Measurements from ENCODE around the gene PLD2. TPM values are rescaled to one million over a fixed set of nuclear protein-coding genes. Genes with fewer than 3 reads are reported as not detected.
A peak's percentile ranks its signal among the peaks of the same experiment; 100 is the strongest.

PLD2 gene, protein sequence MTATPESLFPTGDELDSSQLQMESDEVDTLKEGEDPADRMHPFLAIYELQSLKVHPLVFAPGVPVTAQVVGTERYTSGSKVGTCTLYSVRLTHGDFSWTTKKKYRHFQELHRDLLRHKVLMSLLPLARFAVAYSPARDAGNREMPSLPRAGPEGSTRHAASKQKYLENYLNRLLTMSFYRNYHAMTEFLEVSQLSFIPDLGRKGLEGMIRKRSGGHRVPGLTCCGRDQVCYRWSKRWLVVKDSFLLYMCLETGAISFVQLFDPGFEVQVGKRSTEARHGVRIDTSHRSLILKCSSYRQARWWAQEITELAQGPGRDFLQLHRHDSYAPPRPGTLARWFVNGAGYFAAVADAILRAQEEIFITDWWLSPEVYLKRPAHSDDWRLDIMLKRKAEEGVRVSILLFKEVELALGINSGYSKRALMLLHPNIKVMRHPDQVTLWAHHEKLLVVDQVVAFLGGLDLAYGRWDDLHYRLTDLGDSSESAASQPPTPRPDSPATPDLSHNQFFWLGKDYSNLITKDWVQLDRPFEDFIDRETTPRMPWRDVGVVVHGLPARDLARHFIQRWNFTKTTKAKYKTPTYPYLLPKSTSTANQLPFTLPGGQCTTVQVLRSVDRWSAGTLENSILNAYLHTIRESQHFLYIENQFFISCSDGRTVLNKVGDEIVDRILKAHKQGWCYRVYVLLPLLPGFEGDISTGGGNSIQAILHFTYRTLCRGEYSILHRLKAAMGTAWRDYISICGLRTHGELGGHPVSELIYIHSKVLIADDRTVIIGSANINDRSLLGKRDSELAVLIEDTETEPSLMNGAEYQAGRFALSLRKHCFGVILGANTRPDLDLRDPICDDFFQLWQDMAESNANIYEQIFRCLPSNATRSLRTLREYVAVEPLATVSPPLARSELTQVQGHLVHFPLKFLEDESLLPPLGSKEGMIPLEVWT
- total RNA-seq (2011; cell fraction: chromatin; rRNA removed; ENCODE audit: low replicate concordance): 21.7 and 42.4 TPM in 2 replicates
- 23.4 and 23.7 TPM in 2 replicates for total RNA-seq (2011; cell fraction: nucleolus; rRNA removed)
- 14.7 and 16.0 TPM in 2 replicates for total RNA-seq (2011; cell fraction: nucleoplasm; rRNA removed)
- 4.2 and 6.9 TPM in 2 replicates for total RNA-seq (2014; rRNA removed)
- 2.0 and 2.7 TPM in 2 replicates for total RNA-seq (2014; rRNA removed; fragmentation: Illumina TruSeq; extraction: Trizol)
- total RNA-seq (2015; rRNA removed; fragmentation: Illumina TruSeq; extraction: Trizol): 2.9 and 3.4 TPM in 2 replicates
- 6.7 and 7.5 TPM in 2 replicates for total RNA-seq (2021)
- 3.2 and 4.9 TPM in 2 replicates for polyA plus RNA-seq (2011; rRNA removed)
- 2.3 and 3.6 TPM in 2 replicates for polyA plus RNA-seq (2011; cell fraction: cytosol; rRNA removed)
- 17.5 and 24.8 TPM in 2 replicates for polyA plus RNA-seq (2011; cell fraction: nucleus; rRNA removed)
- 4.0 and 6.4 TPM in 2 replicates for polyA plus RNA-seq (2012)
- 3.3 and 4.8 TPM in 2 replicates for polyA plus RNA-seq (2014; fragmentation: Illumina TruSeq; extraction: Trizol)
- under 1 TPM; 0.20 to 0.27 TPM for polyA plus RNA-seq (2014; fragmentation: Nextera tagmentation; extraction: Ambion mirVana)
- 3.7 and 5.2 TPM in 2 replicates for polyA plus RNA-seq (2014; rRNA removed)
- 2.9 and 3.3 TPM in 2 replicates for polyA minus RNA-seq (2011; rRNA and poly(A)+ RNA removed)
- polyA minus RNA-seq (2011; cell fraction: cytosol; rRNA and poly(A)+ RNA removed): 1.6 and 2.5 TPM in 2 replicates
- 3.0 and 4.4 TPM in 2 replicates for polyA minus RNA-seq (2011; cell fraction: nucleus; rRNA and poly(A)+ RNA removed)
- percentile 42 among the genes with signal in this experiment for Bru-seq, nascent RNA
- percentile 33 among the genes with signal in this experiment for BruChase-seq, experiment 1, labeled RNA remaining after a 2-hour chase
- percentile 38 among the genes with signal in this experiment for BruChase-seq, experiment 2, labeled RNA remaining after a 6-hour chase
- long read RNA-seq, experiment 1, partial matches to known transcripts: 2 of 6 reads
- long read RNA-seq, experiment 1, other reads (novel, unspliced or antisense): 3 of 6 reads
- long read RNA-seq, experiment 2, partial matches to known transcripts: 2 of 2 reads
- long read RNA-seq, experiment 2, other reads (novel, unspliced or antisense): 0 of 2 reads
- long read RNA-seq, experiment 3, partial matches to known transcripts: 0 of 2 reads
- long read RNA-seq, experiment 3, other reads (novel, unspliced or antisense): 0 of 2 reads

DNA sequence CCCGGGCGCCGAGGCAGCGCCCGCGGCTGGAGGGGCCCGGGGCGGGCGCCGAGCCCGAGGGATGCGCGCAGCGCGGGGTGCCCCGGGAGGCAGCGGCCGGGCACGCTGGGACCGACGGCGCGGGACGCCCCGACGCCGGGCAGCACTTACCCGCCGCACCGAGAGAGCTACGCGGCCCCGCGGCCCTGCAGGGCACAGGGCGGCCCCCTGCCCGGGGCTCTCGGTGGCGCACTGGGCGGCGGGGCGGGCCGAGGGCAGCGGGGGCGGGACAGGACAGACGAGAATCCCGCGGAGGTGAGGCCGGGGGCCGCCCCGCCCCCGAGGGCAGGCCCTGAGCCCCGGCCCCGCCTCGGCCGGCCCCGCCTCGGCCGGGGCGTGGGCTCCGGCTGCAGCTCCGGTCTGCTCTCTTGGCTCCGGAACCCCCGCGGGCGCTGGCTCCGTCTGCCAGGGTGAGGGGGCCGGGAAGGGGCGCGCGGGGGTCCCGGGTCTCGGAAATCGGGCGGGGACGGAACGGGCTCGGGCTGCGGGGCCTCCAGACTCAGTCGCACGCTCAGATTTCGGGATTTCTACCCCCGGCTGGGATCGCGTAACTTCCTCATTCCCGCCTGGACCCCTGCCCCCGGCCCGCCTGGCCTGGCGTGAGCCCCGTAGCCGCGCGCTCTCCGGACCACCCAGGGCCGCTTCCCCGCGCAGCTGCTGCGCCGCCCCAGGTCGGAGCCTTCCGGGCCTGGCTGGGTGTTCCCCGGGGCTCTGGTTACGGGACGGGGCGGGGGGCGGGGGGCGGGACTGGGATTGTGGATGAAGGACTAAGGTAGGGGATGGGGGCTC is at the start of gene PLD2:
TSS of gene PLD2 (plus strand) at position 376 of the 828 bp plus-strand sequence. CDS start 621 bp downstream, outside the sequence.
- Histone ChIP-seq H3K4me2 (ENCODE audit: insufficient read depth, low read length) (peak within 1 kb of the TSS; percentile 78), H3K27ac (ENCODE audit: extremely low read depth, low read depth, low read length) (no peak within 1 kb of the TSS; the same call in 2 of the 3 replicates), H4K20me1 (replicated peaks; ENCODE audit: control insufficient read depth, insufficient read depth, low read length) (no peaks in the 10 kb centered on the region; the same call in 1 of the 2 replicates), H2AFZ (ENCODE audit: low read depth, low read length) (peak within 1 kb of the TSS; percentile 79), H3K36me3 (ENCODE audit: control insufficient read depth, insufficient read depth, low read length) (no peaks in the 10 kb centered on the region), H3K9ac (ENCODE audit: insufficient read depth in 1 of 2, low read depth in 2 of 2, low read length in 2 of 2) (peak within 1 kb of the TSS; percentile 56 to 92), H3K79me2 (ENCODE audit: control insufficient read depth, insufficient read depth, low read length) (no peaks in the 10 kb centered on the region), H3K4me1 (replicated peaks in 1 of 2; ENCODE audit: control insufficient read depth in 2 of 2, insufficient read depth in 2 of 2, low read length in 2 of 2) (peaks cover 3 to 22% of the 10 kb centered on the region in 2 experiments; a peak in 3 of 5 replicates), H3K9me3 (replicated peaks; ENCODE audit: control insufficient read depth, insufficient read depth, low read depth, low read length) (no peaks in the 10 kb centered on the region), H3K4me3 (peak within 1 kb of the TSS; percentile 52), H3K27me3 (ENCODE audit: control insufficient read depth in 2 of 2, insufficient read depth in 2 of 2, low read length in 2 of 2) (no peaks in the 10 kb centered on the region), H3K9me1 (ENCODE audit: control insufficient read depth, insufficient read depth, low read length) (no peaks in the 10 kb centered on the region)
- DNase-seq (ENCODE audit: extremely low read depth in 1 of 4, low spot score in 3 of 4) (peak; percentile 84 to 96 (median 96)), ATAC-seq (peak; percentile 100), FAIRE-seq (peak; percentile 15)
- no TSS peak for BruUV-seq (replicated peaks)
- intact Hi-C loops (cut with micrococcal nuclease): no loop called here
- in situ Hi-C loops (cut with MboI): no loop called here
- 0% methylated on average over 22 of the region's 106 CpGs for WGBS (ENCODE audit: insufficient coverage, low coverage, missing lambda C conversion rate)
- CTCF ChIA-PET (ENCODE audit: low intra/inter-chr PET ratio): no interaction called here
- POLR2A ChIA-PET: interaction anchor here (0.6 kb wide), 3 partner anchors 70 to 303 kb away, joined by 3 to 4 read pairs (median 3); no protein-coding TSS in a partner anchor
- TF ChIP-seq SAP30 (IDR thresholded peaks at IDR 0.05; ENCODE audit: borderline replicate concordance, insufficient read depth, low read depth, low read length, poor library complexity, severe bottlenecking) (peak; percentile 21), TCF7L2 (IDR thresholded peaks at IDR 0.05; ENCODE audit: low read depth, low read length) (no peak), RBM25 (IDR thresholded peaks at IDR 0.05; ENCODE audit: low read depth, low read length, severe bottlenecking) (peak; percentile 48), HCFC1 (IDR thresholded peaks at IDR 0.05; ENCODE audit: low read depth, low read length) (no peak), NRF1 (conservative IDR thresholded peaks at IDR 0.05 in 1 of 2, IDR thresholded peaks at IDR 0.05 in 1 of 2) (peak in 1 of 2 experiments; percentile 11; a peak in 1 of 4 replicates), NCOR1 (IDR thresholded peaks at IDR 0.05) (no peak), MAZ (CRISPR knock-in tag; conservative IDR thresholded peaks at IDR 0.05 in 1 of 2, IDR thresholded peaks at IDR 0.05 in 1 of 2) (peak in 1 of 2 experiments; percentile 35; a peak in 1 of 4 replicates), HDAC3 (IDR thresholded peaks at IDR 0.05; ENCODE audit: borderline replicate concordance, partially characterized antibody) (no peak), HNRNPL (IDR thresholded peaks at IDR 0.05; ENCODE audit: low read depth, low read length) (0 out of 2 replicates have a peak, but pooled peaks have one; percentile 67), GATAD2A (IDR thresholded peaks at IDR 0.05) (no peak)
- TF ChIP-seq, protein P1, sequence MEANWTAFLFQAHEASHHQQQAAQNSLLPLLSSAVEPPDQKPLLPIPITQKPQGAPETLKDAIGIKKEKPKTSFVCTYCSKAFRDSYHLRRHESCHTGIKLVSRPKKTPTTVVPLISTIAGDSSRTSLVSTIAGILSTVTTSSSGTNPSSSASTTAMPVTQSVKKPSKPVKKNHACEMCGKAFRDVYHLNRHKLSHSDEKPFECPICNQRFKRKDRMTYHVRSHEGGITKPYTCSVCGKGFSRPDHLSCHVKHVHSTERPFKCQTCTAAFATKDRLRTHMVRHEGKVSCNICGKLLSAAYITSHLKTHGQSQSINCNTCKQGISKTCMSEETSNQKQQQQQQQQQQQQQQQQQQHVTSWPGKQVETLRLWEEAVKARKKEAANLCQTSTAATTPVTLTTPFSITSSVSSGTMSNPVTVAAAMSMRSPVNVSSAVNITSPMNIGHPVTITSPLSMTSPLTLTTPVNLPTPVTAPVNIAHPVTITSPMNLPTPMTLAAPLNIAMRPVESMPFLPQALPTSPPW (CRISPR knock-in tag; IDR thresholded peaks at IDR 0.05): peak; percentile 65
